Vagina (tissue), 2 donors: ENCODE results near the gene RAB3GAP2.

Experiments
- POLR2A ChIP-seq, 2 donors: fragments of 450-650 bp; IDR thresholded peaks; one replicate each; pipeline ENCODE4 v1.6.1; 2017; ENCODE audit warnings: antibody characterized with exemption in 2 of 2, mild to moderate bottlenecking in 2 of 2, moderate library complexity in 2 of 2
- TF ChIP-seq, protein P1 (sequence below), 3 experiments: fragments of 450-650 bp in 2 of 3; fragments of 200-600 bp in 1 of 3; sonication (generic) in 1 of 3; IDR thresholded peaks; one replicate each; pipeline ENCODE4 v1.5.1; 2017 to 2019; ENCODE audit warnings: antibody characterized with exemption in 3 of 3, mild to moderate bottlenecking in 2 of 3, moderate library complexity in 2 of 3

DNA sequence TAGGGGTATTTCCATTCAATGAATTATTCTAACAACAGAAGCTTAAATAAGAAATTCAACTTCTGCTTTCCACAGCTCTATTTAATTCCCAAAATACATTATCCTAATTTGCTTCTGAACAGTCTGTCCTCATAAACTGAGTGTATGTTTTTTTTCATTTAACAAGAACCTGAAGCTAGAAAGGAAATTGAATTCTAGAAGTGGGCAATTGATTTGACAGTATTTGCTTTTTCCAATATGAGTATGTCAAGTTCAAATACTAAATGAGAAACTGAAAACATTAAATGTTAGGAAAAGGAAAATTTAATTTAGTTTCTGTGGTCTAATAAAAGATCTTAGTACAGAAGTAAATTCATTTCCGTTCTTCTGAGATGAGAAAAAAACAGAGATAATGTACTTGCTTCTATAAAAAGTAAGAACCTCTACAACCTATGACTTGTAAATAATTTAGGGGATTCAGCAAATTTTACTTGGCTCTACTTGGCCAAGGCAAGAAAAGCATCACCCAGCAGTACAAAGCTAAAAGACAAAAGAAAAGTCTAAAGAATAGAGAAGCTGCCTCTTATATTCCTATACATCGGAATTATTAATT is 31.1 kb downstream of the RAB3GAP2 start:
- TF ChIP-seq, protein P1, sequence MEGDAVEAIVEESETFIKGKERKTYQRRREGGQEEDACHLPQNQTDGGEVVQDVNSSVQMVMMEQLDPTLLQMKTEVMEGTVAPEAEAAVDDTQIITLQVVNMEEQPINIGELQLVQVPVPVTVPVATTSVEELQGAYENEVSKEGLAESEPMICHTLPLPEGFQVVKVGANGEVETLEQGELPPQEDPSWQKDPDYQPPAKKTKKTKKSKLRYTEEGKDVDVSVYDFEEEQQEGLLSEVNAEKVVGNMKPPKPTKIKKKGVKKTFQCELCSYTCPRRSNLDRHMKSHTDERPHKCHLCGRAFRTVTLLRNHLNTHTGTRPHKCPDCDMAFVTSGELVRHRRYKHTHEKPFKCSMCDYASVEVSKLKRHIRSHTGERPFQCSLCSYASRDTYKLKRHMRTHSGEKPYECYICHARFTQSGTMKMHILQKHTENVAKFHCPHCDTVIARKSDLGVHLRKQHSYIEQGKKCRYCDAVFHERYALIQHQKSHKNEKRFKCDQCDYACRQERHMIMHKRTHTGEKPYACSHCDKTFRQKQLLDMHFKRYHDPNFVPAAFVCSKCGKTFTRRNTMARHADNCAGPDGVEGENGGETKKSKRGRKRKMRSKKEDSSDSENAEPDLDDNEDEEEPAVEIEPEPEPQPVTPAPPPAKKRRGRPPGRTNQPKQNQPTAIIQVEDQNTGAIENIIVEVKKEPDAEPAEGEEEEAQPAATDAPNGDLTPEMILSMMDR (IDR thresholded peaks at IDR 0.05), result no peak
- TF ChIP-seq POLR2A (IDR thresholded peaks at IDR 0.05), result no peak
